HG02852 (cell line): ENCODE results near the gene LDB3.
"Not testable (repeated sequence)": the region's sequence is repeated elsewhere in the genome, so short reads cannot be mapped to it uniquely, and the experiment has no call there.

ENCODE experiments used
- ATAC-seq: cut with Tn5 transposase; IDR thresholded peaks from one replicate; pipeline ENCODE4 v1.9.1; 2021; ENCODE audit warnings: mild to moderate bottlenecking, moderate library complexity; ENCODE audit not compliant: unreplicated experiment

LDB3 gene

GRCh38 chr10:86668297-86669165, at the start of gene LDB3:
Gene LDB3, plus strand, starts transcription at chr10:86668511. Its CDS starts 181 bp downstream, at chr10:86668692.
- ATAC-seq: no peak

- no peak for ATAC-seq
Measured at GRCh38 chr10:86628311-86628710, 40.0 kb upstream of the LDB3 start.

GRCh38 chr10:86630079-86630478, 38.2 kb upstream of the LDB3 start:
- no peak for ATAC-seq

GRCh38 chr10:86632009-86632800, 36.1 kb upstream of the LDB3 start:
- no peak for ATAC-seq

- no peak for ATAC-seq
Measured at GRCh38 chr10:86632951-86633350, 35.4 kb upstream of the LDB3 start.

- ATAC-seq: no peak
Measured at GRCh38 chr10:86635402-86635801, 32.9 kb upstream of the LDB3 start.

- ATAC-seq: no peak
Measured at GRCh38 chr10:86636311-86636710, 32.0 kb upstream of the LDB3 start.

GRCh38 chr10:86642021-86642420, 26.3 kb upstream of the LDB3 start:
- ATAC-seq: no peak

GRCh38 chr10:86642499-86642898, 25.8 kb upstream of the LDB3 start:
- ATAC-seq: no peak

- ATAC-seq: no peak
Measured at GRCh38 chr10:86644152-86644793, 24.0 kb upstream of the LDB3 start.

GRCh38 chr10:86644794-86645445, 23.4 kb upstream of the LDB3 start:
- no peak for ATAC-seq

- not testable (repeated sequence) for ATAC-seq
Measured at GRCh38 chr10:86645621-86646165, 22.6 kb upstream of the LDB3 start.

GRCh38 chr10:86646532-86646931, 21.8 kb upstream of the LDB3 start:
- ATAC-seq: no peak

GRCh38 chr10:86646933-86647332, 21.4 kb upstream of the LDB3 start:
- no peak for ATAC-seq

- ATAC-seq: no peak
Measured at GRCh38 chr10:86647773-86648703, 20.3 kb upstream of the LDB3 start.

GRCh38 chr10:86648704-86649427, 19.4 kb upstream of the LDB3 start:
- ATAC-seq: no peak

GRCh38 chr10:86649471-86650150, 18.7 kb upstream of the LDB3 start:
- no peak for ATAC-seq

GRCh38 chr10:86650151-86650550, 18.2 kb upstream of the LDB3 start:
- ATAC-seq: no peak
